GM23248 (cell line): ENCODE results near the gene CDX2.

ENCODE experiments used
- EZH2 ChIP-seq: fragments of 200-600 bp; sonication (generic); IDR thresholded peaks from 2 replicates; pipeline ENCODE4 v1.6.1; 2018; ENCODE audit warnings: antibody characterized with exemption, mild to moderate bottlenecking; ENCODE audit not compliant: insufficient read depth, poor library complexity, severe bottlenecking
- EZH2phosphoT487 ChIP-seq: fragments of 200-600 bp; sonication (generic); IDR thresholded peaks from 2 replicates; pipeline ENCODE4 v1.6.1; 2018; ENCODE audit warnings: antibody characterized with exemption, moderate library complexity, mild to moderate bottlenecking, low read depth; ENCODE audit not compliant: insufficient read depth

DNA sequence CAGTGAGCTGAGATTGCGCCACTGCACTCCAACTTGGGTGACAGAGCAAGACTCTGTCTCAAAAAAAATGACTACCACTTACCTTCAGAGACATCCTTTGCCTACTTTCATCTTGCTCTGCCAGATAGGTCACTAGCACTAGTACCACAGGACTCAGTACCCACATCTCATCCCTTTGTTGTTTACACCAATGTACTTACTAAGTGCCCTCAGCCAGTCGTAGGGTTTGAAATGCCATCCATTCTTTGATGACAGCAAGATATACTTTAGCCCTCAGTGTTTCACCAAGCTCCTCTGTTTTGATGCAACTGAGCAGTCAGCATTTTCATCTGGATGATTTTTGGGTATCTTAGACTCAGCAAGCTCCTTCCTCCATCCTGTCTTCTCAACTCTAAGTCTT lies 13.2 kb upstream of the CDX2 start:
- TF ChIP-seq EZH2 = no peak
- TF ChIP-seq EZH2phosphoT487 = no peak
